Measurements from ENCODE around the gene GNAI3.

The GNAI3 gene

DNA sequence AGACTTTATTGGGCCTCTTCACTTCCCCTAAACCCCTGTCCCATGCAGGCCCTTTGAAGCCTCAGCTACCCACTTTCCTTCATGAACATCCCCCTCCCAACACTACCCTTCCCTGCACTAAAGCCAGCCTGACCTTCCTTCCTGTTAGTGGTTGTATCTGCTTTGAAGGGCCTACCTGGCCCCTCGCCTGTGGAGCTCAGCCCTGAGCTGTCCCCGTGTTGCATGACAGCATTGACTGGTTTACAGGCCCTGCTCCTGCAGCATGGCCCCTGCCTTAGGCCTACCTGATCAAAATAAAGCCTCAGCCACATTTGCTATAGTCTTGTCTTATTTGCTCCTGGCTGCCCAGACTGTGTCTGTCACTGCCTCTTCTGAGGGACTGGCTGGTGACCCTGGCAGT, 113.0 kb downstream of the GNAI3 start:
- DNase-seq (ENCODE audit: low spot score), result no peak

DNA sequence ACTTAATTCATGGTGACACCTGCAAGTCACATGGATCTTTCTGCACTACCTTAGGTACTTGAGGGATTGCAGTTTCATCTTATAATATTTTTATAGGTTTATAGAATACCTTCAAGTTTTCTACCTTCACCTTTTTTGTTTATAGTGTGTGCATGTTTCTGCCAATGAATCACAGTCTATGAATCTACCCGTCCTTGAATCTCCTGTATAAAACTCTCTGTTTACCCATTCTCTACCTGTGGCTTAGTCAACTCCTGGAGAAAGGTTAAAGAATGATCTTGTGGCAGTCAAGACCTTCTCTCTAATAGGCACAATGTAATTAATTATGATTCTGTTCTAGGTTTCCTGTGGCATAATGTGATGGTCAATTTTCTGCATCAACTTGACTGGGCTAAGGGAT, 116.3 kb downstream of the GNAI3 start:
- DNase-seq (ENCODE audit: low spot score), result no peak

DNA sequence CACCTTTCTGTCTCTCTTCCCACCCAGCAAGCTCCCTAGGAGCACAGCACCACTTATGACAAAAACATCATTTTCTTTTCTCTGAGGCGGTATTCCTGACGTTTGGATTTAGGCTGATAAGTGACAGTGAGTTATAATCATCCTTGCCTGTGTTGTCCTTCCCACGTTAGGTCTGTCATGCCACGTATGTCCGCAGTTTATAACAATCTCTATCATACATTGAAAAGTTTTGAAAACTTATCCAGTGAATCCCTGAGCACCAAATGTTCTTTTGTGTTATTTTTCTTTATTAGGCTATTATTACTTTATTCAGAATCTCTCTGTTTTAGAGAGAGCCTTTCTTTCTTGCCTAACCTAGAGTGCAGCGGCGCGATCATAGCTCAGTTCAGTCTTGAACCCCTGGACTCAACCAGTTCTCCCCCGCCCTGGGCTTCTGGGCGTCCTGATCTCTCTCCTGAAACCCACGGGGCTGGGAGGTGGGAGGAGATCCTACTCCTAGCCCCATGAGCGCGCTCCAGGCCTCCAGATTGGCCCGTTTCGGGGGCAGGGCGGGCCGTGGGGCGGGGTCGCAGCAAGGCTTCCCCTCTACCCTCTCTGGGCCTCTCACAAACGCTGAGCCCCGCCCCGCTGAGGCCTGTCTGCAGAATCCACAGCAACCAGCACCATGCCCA, 119.2 kb downstream of the GNAI3 start, which contains the start of gene GSTM2:
Gene GSTM2, plus strand, starts transcription at position 606 of the 671 bp plus-strand sequence. Its CDS starts 59 bp downstream, at position 665.
- peak; percentile 87 for DNase-seq (ENCODE audit: low spot score)
